Body of pancreas (tissue), 4 donors: ENCODE data around the gene PACS1. TPM values are rescaled to one million over a fixed set of nuclear protein-coding genes. Genes with fewer than 3 reads are reported as not detected.

ENCODE experiments used
- ATAC-seq: fragments of 150-250 bp; one replicate; pipeline ENCODE4 v1.9.1; 2016
- DNase-seq, 4 donors: peaks; one replicate each; pipeline ENCODE4 v3.0.0-alpha.2; 2019
- H3K27ac ChIP-seq, 4 donors: fragments of 200-600 bp; sonication (generic); 1 replicate in 3 of 4; 2 replicates in 1 of 4; pipeline versions ENCODE4 v1.5.1 to v1.6.1; 2016 to 2019; ENCODE audit warnings: mild to moderate bottlenecking in 1 of 4, mixed read lengths in 1 of 4, moderate library complexity in 1 of 4
- H3K27me3 ChIP-seq, 2 donors: fragments of 200-600 bp; sonication (generic); one replicate each; pipeline ENCODE4 v1.6.0; 2016; ENCODE audit warnings: mild to moderate bottlenecking in 1 of 2
- H3K36me3 ChIP-seq, 2 donors: fragments of 200-600 bp; sonication (generic); replicated peaks in 1 of 2; 2 replicates each; pipeline ENCODE4 v1.5.1; 2016; ENCODE audit warnings: low read depth in 2 of 2; ENCODE audit not compliant: insufficient read depth in 1 of 2
- H3K4me1 ChIP-seq: fragments of 200-600 bp; sonication (generic); one replicate; pipeline ENCODE4 v1.6.0; 2016
- H3K4me3 ChIP-seq, 2 donors: fragments of 200-600 bp; sonication (generic); 1 replicate in 1 of 2; 2 replicates in 1 of 2; pipeline ENCODE4 v1.5.1; 2016 to 2019
- H3K9me3 ChIP-seq, 3 donors: fragments of 200-600 bp; sonication (generic); 1 replicate in 2 of 3; 2 replicates in 1 of 3; pipeline ENCODE4 v1.5.1; 2016
- CTCF ChIP-seq, 7 experiments: fragments of 450-650 bp in 4 of 7; fragments of 200-600 bp in 3 of 7; sonication (generic) in 3 of 7; IDR thresholded peaks; one replicate each; pipeline ENCODE4 v1.5.1; 2016 to 2019; ENCODE audit warnings: antibody characterized with exemption in 7 of 7
- POLR2A ChIP-seq, 3 donors: fragments of 450-650 bp; IDR thresholded peaks; one replicate each; pipeline ENCODE4 v1.6.1; 2016; ENCODE audit warnings: antibody characterized with exemption in 3 of 3, mild to moderate bottlenecking in 2 of 3
- WGBS, 2 donors: methylation state at CpG; one replicate each; pipeline ENCODE4 v1.1.5; 2017; 5-methylcytosine and 5-hydroxymethylcytosine counted together
- intact Hi-C: fragments of 100-400 bp; cut with DNase I; formaldehyde crosslinking; loops from one replicate; pipeline ENCODE4 v1.15.1; 2023
- total RNA-seq, 2 donors: library from RNA; depleted of rRNA; stranded (reverse); fragments of >200 nt; gene quantifications; one replicate each; pipeline ENCODE4 v1.1.0, GENCODE V29; 2016

The PACS1 gene
- total RNA-seq, 2 donors from 2014 or later: 17.5 to 19.7 TPM

- Histone ChIP-seq H3K4me1 (peaks cover 38% of the 10 kb centered on the region), H3K27ac (no peak overlapping the region), H3K36me3 (no peaks in the 10 kb centered on the region), H3K4me3 (no peak overlapping the region), H3K9me3 (no peaks in the 10 kb centered on the region), H3K27me3 (no peaks in the 10 kb centered on the region)
- WGBS, 2 donors: 95% methylated on average over 5 of the region's 5 CpGs
- TF ChIP-seq POLR2A (IDR thresholded peaks at IDR 0.05): no peak
- no peak for TF ChIP-seq CTCF (IDR thresholded peaks at IDR 0.05)
- intact Hi-C loops: no loop called here
- ATAC-seq (no peak), DNase-seq (no peak)
Measured at GRCh38 chr11:66146940-66147339, 76.9 kb downstream of the PACS1 start.

- Histone ChIP-seq H3K9me3 (no peaks in the 10 kb centered on the region), H3K4me1 (peaks cover 6% of the 10 kb centered on the region), H3K36me3 (no peaks in the 10 kb centered on the region), H3K27me3 (no peaks in the 10 kb centered on the region), H3K4me3 (no peak overlapping the region), H3K27ac (no peak overlapping the region)
- intact Hi-C loops: no loop called here
- 56 to 71% methylated on average over 2 of the region's 2 CpGs for WGBS, 2 donors
- DNase-seq: no peak
- TF ChIP-seq CTCF (IDR thresholded peaks at IDR 0.05): no peak
- no peak for TF ChIP-seq POLR2A (IDR thresholded peaks at IDR 0.05)
- no peak for ATAC-seq
Measured at GRCh38 chr11:66150140-66150539, 80.1 kb downstream of the PACS1 start.

GRCh38 chr11:66150725-66151124, 80.7 kb downstream of the PACS1 start:
- ATAC-seq (no peak), DNase-seq (no peak)
- H3K27me3 ChIP-seq: no peaks in the 10 kb centered on the region
- no peak overlapping the region for H3K4me3 ChIP-seq
- H3K27ac ChIP-seq: no peak overlapping the region
- intact Hi-C loops: no loop called here
- no peaks in the 10 kb centered on the region for H3K4me1 ChIP-seq
- no peaks in the 10 kb centered on the region for H3K9me3 ChIP-seq
- TF ChIP-seq CTCF (IDR thresholded peaks at IDR 0.05): no peak
- TF ChIP-seq POLR2A (IDR thresholded peaks at IDR 0.05): no peak
- H3K36me3 ChIP-seq: no peaks in the 10 kb centered on the region

GRCh38 chr11:66151273-66151672, 81.2 kb downstream of the PACS1 start:
- no peak for DNase-seq
- H3K9me3 ChIP-seq: no peaks in the 10 kb centered on the region
- no peak overlapping the region for H3K27ac ChIP-seq
- H3K27me3 ChIP-seq: no peaks in the 10 kb centered on the region
- no peak for TF ChIP-seq POLR2A (IDR thresholded peaks at IDR 0.05)
- TF ChIP-seq CTCF (IDR thresholded peaks at IDR 0.05): no peak
- WGBS, 2 donors: 89 to 90% methylated on average over 4 of the region's 4 CpGs
- H3K36me3 ChIP-seq: no peaks in the 10 kb centered on the region
- ATAC-seq: no peak
- H3K4me1 ChIP-seq: no peaks in the 10 kb centered on the region
- intact Hi-C loops: no loop called here
- no peak overlapping the region for H3K4me3 ChIP-seq

GRCh38 chr11:66154109-66154508, 84.0 kb downstream of the PACS1 start:
- no peak overlapping the region for H3K4me3 ChIP-seq
- no peaks in the 10 kb centered on the region for H3K9me3 ChIP-seq
- intact Hi-C loops: no loop called here
- no peaks in the 10 kb centered on the region for H3K4me1 ChIP-seq
- no peaks in the 10 kb centered on the region for H3K27me3 ChIP-seq
- H3K27ac ChIP-seq: no peak overlapping the region
- TF ChIP-seq CTCF (IDR thresholded peaks at IDR 0.05) (no peak), POLR2A (IDR thresholded peaks at IDR 0.05) (no peak)
- no peak for ATAC-seq
- 82 to 85% methylated on average over 2 of the region's 2 CpGs for WGBS, 2 donors
- DNase-seq: no peak
- no peaks in the 10 kb centered on the region for H3K36me3 ChIP-seq
